ENCODE data around the gene GLYATL2.

DNA sequence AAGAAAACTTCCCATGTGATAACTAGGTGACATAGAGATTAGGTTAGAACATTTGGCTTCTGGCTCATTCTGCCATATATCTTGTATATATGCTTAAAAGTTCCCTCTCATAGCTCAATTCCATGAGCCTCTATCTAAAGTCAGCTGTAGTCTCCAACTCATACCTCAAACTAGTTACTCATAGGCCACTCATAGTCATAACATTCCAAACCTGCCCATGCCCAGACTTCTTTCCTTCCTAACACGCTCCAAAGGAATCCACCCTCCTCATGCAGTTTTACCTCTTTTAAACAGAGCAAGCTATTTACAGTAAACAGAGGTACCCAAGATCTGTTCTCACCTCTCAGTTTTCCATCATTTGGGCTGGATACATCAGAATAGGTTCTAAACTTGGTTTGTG lies 39.4 kb downstream of the GLYATL2 start:
- TF ChIP-seq, protein P1, sequence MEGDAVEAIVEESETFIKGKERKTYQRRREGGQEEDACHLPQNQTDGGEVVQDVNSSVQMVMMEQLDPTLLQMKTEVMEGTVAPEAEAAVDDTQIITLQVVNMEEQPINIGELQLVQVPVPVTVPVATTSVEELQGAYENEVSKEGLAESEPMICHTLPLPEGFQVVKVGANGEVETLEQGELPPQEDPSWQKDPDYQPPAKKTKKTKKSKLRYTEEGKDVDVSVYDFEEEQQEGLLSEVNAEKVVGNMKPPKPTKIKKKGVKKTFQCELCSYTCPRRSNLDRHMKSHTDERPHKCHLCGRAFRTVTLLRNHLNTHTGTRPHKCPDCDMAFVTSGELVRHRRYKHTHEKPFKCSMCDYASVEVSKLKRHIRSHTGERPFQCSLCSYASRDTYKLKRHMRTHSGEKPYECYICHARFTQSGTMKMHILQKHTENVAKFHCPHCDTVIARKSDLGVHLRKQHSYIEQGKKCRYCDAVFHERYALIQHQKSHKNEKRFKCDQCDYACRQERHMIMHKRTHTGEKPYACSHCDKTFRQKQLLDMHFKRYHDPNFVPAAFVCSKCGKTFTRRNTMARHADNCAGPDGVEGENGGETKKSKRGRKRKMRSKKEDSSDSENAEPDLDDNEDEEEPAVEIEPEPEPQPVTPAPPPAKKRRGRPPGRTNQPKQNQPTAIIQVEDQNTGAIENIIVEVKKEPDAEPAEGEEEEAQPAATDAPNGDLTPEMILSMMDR (IDR thresholded peaks at IDR 0.05 in 4 of 5, conservative IDR thresholded peaks at IDR 0.05 in 1 of 5), result no peak
- no peak for TF ChIP-seq POLR2A (IDR thresholded peaks at IDR 0.05)

All from gastrocnemius medialis (tissue), 4 donors.